Effector memory CD4-positive, alpha-beta T cell (primary cell): ENCODE data around the gene USP34.
"Not testable (repeated sequence)": the region's sequence is repeated elsewhere in the genome, so short reads cannot be mapped to it uniquely, and the experiment has no call there.

Experiments
- DNase-seq, 3 donors: peaks; one replicate each; pipeline ENCODE4 v3.0.0-alpha.2; 2020
- H3K27ac ChIP-seq: 2 replicates; pipeline ENCODE4 v1.7.0; 2013; ENCODE audit warnings: mild to moderate bottlenecking, low read length, moderate library complexity; ENCODE audit not compliant: insufficient read depth, poor library complexity, severe bottlenecking
- H3K27me3 ChIP-seq: replicated peaks from 2 replicates; pipeline ENCODE4 v1.7.0; 2013; ENCODE audit warnings: mild to moderate bottlenecking, low read length; ENCODE audit not compliant: insufficient read depth, control insufficient read depth, poor library complexity, severe bottlenecking
- H3K36me3 ChIP-seq: 2 replicates; pipeline ENCODE4 v1.7.0; 2013; ENCODE audit warnings: mild to moderate bottlenecking, low read length, moderate library complexity; ENCODE audit not compliant: control insufficient read depth, insufficient read depth
- H3K4me1 ChIP-seq: 2 replicates; pipeline ENCODE4 v1.7.0; 2013; ENCODE audit warnings: low read length, mild to moderate bottlenecking; ENCODE audit not compliant: control insufficient read depth, insufficient read depth, poor library complexity, severe bottlenecking
- H3K4me3 ChIP-seq: 2 replicates; pipeline ENCODE4 v1.7.0; 2013; ENCODE audit warnings: low read length, low read depth, mild to moderate bottlenecking; ENCODE audit not compliant: insufficient read depth, poor library complexity, severe bottlenecking
- H3K9me3 ChIP-seq: 2 replicates; pipeline ENCODE4 v1.7.0; 2013; ENCODE audit warnings: mild to moderate bottlenecking, low read length, moderate library complexity; ENCODE audit not compliant: control insufficient read depth

USP34 gene

DNA sequence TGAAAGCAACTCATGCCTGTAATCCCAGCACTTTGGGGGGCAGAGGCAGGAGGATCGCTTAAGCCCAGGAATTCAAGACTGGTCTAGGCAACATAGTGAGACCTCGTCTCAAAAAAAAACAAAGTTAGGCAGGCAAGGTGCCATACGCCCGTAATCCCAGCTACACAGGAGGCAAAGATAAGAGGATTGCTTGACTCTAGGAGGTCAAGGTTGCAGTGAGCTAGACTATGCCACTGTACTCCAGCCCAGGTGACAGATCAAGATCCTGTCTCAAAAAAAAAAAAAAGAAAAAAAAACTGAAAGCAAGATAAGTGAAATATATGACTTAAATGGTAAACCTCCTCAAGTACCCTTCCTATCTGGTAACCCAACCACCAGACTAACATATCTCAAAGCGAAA, 59.8 kb downstream of the USP34 start:
- Histone ChIP-seq H3K9me3 (no peaks in the 10 kb centered on the region), H3K4me1 (no peaks in the 10 kb centered on the region), H3K36me3 (peaks cover 13% of the 10 kb centered on the region), H3K4me3 (no peak overlapping the region), H3K27ac (no peak overlapping the region), H3K27me3 (no peaks in the 10 kb centered on the region)
- DNase-seq: no peak

DNA sequence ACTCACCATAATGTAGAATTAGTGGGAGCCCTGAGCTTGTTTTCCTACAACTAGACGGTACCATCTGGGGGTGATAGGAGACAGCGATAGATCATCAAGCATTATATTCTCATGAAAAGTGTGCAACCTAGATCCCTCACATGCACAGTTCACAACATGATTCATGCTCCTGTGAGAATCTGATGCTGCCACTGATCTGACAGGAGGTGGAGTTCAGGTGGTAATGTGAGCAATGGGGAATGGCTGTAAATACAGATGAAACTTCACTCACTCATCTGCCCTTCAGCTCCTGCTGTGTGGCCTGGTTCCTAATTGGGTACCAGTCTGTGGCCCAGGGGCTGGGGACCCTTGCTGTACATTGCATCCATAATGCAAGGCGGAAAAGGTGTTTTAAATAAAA, 60.7 kb downstream of the USP34 start:
- Histone ChIP-seq H3K27ac (no peak overlapping the region), H3K4me1 (no peaks in the 10 kb centered on the region), H3K4me3 (no peak overlapping the region), H3K36me3 (peaks cover 14% of the 10 kb centered on the region), H3K9me3 (no peaks in the 10 kb centered on the region), H3K27me3 (no peaks in the 10 kb centered on the region)
- no peak for DNase-seq

GRCh38 chr2:61405813-61406212, 65.1 kb downstream of the USP34 start:
- no peaks in the 10 kb centered on the region for H3K4me1 ChIP-seq
- DNase-seq: no peak
- no peaks in the 10 kb centered on the region for H3K9me3 ChIP-seq
- no peak overlapping the region for H3K4me3 ChIP-seq
- H3K36me3 ChIP-seq: peaks cover 14% of the 10 kb centered on the region
- H3K27me3 ChIP-seq: no peaks in the 10 kb centered on the region
- no peak overlapping the region for H3K27ac ChIP-seq

DNA sequence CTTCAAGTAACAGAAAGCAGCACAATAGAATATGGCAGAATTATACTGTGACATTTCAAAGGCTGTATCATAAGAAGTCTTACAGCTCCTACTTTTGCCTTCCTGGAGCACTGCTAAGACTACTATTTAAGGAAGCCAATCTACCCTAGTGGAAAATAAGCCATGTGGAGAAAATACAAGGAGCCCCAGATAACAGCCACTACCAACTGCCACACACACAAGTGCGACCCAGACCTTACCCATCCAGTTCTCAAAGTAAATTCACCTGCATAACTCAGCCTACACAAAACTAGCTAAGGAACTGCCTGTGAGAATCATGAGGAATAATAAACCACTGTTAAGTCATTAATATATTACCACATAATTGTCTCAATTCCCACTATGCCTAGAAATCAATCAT, 66.4 kb downstream of the USP34 start:
- Histone ChIP-seq H3K27ac (no peak overlapping the region), H3K4me1 (no peaks in the 10 kb centered on the region), H3K27me3 (no peaks in the 10 kb centered on the region), H3K4me3 (no peak overlapping the region), H3K9me3 (no peaks in the 10 kb centered on the region), H3K36me3 (peaks cover 7% of the 10 kb centered on the region)
- no peak for DNase-seq

DNA sequence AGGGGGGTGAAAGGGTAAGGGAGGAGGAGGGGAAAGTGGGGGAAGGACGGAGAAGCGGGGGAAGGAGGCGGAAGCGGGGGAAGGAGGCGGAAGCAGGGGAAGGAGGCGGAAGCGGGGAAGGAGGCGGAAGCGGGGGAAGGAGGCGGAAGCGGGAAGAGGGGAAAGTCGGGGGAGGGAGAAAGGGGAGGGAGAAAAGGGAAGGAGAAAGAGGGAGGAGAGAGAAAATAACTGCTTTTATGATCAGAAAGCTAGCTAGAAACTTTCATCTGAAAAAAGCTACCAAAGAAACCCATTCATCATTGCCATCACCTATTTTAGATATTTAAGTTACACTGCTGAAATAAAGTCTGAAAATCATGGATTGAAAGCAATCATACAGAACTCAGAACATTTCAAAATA, 72.5 kb downstream of the USP34 start:
- no peak overlapping the region for H3K27ac ChIP-seq
- no peak for DNase-seq
- no peaks in the 10 kb centered on the region for H3K27me3 ChIP-seq
- H3K36me3 ChIP-seq: peaks cover 13% of the 10 kb centered on the region
- no peak overlapping the region for H3K4me3 ChIP-seq
- no peaks in the 10 kb centered on the region for H3K4me1 ChIP-seq
- no peaks in the 10 kb centered on the region for H3K9me3 ChIP-seq

DNA sequence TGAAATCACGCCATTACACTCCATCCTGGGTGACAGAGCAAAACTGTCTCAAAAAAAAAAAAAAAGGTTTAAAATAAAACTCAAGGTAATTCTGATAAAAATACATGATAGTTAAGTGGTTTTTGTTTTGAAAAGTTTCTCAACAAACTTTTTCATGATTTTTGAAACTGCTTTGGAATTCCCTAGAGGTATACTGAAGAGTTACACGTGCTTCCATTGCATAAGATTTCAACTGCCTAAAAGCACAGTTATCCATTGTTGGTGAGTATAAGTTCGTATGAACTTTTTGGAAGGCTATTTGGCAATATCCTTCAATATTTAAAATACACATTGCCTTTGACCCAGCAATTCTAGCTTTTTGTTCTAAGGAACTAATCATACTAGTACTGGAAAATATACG, 74.9 kb downstream of the USP34 start:
- DNase-seq: no peak
- Histone ChIP-seq H3K36me3 (peaks cover 10% of the 10 kb centered on the region), H3K27me3 (no peaks in the 10 kb centered on the region), H3K4me3 (no peak overlapping the region), H3K9me3 (no peaks in the 10 kb centered on the region), H3K27ac (no peak overlapping the region), H3K4me1 (no peaks in the 10 kb centered on the region)

DNA sequence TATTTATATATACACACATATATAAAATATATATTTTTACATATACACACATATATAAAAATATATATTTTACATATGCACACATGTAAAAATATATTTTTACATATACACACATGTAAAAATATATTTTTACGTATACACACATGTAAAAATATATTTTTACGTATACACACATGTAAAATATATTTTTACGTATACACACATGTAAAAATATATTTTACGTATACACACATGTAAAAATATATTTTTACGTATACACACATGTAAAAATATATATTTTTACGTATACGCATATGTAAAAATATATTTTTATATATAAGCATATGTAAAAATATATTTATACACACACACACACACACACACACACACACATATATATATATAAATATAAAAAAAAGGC, 83.3 kb downstream of the USP34 start:
- H3K27me3 ChIP-seq, H3K27ac ChIP-seq, H3K4me3 ChIP-seq, H3K4me1 ChIP-seq, H3K9me3 ChIP-seq, DNase-seq: not testable (repeated sequence)
- H3K36me3 ChIP-seq: peaks cover 12% of the 10 kb centered on the region

- H3K9me3 ChIP-seq, H3K27ac ChIP-seq, H3K27me3 ChIP-seq, H3K4me1 ChIP-seq, H3K4me3 ChIP-seq, DNase-seq: not testable (repeated sequence)
- peaks cover 41% of the 10 kb centered on the region for H3K36me3 ChIP-seq
Measured at GRCh38 chr2:61380882-61381197, 90.0 kb downstream of the USP34 start.

GRCh38 chr2:61380056-61380881, 90.6 kb downstream of the USP34 start:
- H3K27ac ChIP-seq: no peak overlapping the region
- no peaks in the 10 kb centered on the region for H3K9me3 ChIP-seq
- peaks cover 41% of the 10 kb centered on the region for H3K36me3 ChIP-seq
- DNase-seq: no peak
- no peaks in the 10 kb centered on the region for H3K4me1 ChIP-seq
- no peaks in the 10 kb centered on the region for H3K27me3 ChIP-seq
- no peak overlapping the region for H3K4me3 ChIP-seq

GRCh38 chr2:61379521-61379920, 91.4 kb downstream of the USP34 start:
- Histone ChIP-seq H3K9me3 (no peaks in the 10 kb centered on the region), H3K36me3 (peaks cover 47% of the 10 kb centered on the region), H3K27ac (no peak overlapping the region), H3K4me3 (no peak overlapping the region), H3K4me1 (no peaks in the 10 kb centered on the region), H3K27me3 (no peaks in the 10 kb centered on the region)
- no peak for DNase-seq
